Activated CD8-positive, alpha-beta memory T cell treated with anti-CD3 and anti-CD28 coated beads for 4 hours (primary cell): Measurements from ENCODE around the gene PTPN14.

Experiments used
- DNase-seq, 2 donors: peaks; one replicate each; pipeline ENCODE4 v3.0.0-alpha.2; 2020; ENCODE audit warnings: low read depth in 2 of 2

PTPN14 gene

GRCh38 chr1:214476229-214476985 is 75.0 kb downstream of the PTPN14 start:
- no peak for DNase-seq

- DNase-seq, result no peak
Observed at GRCh38 chr1:214475746-214476145, 75.7 kb downstream of the PTPN14 start.

GRCh38 chr1:214475331-214475730 is 76.1 kb downstream of the PTPN14 start:
- no peak for DNase-seq

DNA sequence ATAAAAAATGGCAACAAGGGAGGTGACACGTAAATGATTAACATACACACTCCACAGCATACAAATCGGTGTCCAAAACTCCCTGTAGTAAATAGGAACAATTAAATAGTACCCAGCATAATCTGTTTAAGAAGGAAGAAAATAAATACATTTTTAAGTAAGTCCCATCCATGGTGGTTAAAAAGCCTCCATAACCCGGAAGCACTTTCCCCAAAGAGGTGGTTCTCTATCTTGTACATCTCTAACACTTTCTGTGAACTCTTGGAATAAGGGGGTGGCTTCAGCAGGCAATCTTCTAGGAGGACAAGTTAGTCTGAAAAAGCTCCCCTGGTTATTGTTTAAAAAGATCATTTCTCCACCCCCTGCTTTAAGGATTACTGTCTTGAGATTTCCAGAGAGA is 76.9 kb downstream of the PTPN14 start:
- no peak for DNase-seq

GRCh38 chr1:214473862-214474261 is 77.5 kb downstream of the PTPN14 start:
- no peak for DNase-seq

GRCh38 chr1:214473387-214473786 is 78.0 kb downstream of the PTPN14 start:
- DNase-seq, result no peak

DNA sequence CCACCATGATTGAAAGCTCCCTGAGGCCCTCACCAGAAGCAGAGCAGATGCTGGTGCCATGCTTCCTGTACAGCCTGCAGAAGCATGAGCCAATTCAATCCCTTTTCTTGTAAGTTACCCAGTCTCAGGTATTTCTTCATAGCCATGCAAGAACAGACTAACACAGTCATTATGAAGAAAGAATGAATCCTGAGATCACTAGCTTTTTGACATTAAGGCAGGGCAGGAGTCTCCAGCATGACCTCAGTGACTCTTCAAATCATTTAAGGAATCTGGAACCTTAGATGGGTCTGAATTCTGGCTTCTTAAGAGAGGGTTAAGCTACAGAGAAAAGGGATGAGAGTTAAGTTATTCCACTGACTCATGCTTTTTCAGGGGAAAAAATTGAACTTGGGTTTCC is 79.0 kb downstream of the PTPN14 start:
- no peak for DNase-seq

- DNase-seq, result no peak
Observed at GRCh38 chr1:214471458-214471857, 79.9 kb downstream of the PTPN14 start.

GRCh38 chr1:214470132-214470531 is 81.3 kb downstream of the PTPN14 start:
- DNase-seq, result no peak

DNA sequence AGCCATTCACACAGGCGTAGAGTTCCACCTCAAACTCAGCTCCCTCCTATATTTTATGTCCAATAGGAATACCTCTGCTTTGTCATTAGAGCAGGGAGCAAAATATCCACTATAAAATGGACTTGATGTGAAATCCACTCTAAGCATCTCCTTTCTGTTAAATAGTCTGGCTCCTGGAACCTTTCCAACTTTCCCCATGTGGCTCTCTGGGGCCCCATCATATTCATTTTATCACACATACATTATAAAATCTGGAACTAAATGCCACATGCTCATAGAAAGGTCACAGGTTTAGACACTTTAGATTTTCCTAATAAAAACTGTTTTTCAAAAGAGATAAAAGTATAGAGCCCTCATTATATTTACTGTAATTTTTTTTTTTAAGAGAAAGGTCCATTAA is 82.1 kb downstream of the PTPN14 start:
- no peak for DNase-seq

GRCh38 chr1:214467078-214467585 is 84.3 kb downstream of the PTPN14 start:
- no peak for DNase-seq

DNA sequence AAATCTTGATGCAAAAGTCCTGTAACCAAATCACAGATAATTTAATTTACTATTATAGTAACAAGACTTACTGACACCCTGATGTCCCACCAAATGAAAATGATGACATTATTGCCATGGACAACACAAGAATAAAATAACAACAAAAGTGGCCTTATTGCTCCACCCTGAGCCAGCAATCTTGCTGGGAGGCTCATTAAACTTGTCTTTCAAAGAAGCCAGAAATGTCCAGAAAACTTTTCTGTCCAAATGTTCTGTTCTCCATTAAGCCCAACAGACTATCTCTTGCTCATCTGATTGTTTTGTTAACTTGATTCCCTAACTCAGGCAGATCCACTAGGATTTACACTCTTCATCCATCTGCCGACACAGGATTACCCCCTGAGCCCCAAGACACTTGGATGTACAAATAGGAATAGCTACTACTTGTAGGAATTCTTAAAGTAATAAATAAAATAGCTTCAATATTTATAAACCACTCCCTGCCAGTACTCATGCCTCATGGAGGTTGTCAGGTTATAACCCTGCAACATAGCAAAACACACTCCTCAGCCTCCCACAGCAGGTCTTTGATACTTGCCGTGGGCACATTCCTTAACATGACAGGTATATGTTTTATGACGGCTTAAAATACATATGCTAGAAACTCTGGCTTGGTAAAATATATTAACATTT is 84.9 kb downstream of the PTPN14 start:
- DNase-seq, result no peak

GRCh38 chr1:214464445-214465287 is 86.7 kb downstream of the PTPN14 start:
- no peak for DNase-seq

DNA sequence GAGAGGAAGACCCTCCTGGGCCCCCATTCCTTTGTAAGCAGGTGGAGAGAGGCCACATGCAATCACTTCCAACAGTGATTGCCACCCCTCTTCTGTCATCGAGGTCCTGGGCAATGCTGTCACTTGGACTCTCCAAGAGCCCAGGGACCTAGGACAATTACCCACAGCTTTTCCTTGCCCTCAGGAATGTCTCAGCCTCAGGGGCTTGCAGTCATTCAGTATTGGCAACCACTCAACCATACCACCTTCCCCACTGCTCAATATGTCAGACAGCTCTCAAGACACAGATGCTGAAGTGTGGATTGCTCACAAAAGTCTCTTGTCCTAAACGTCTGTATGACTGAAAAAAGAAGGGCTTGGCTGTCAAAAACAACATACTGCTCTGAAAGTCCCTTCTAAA is 87.8 kb downstream of the PTPN14 start:
- no peak for DNase-seq

GRCh38 chr1:214462882-214463281 is 88.5 kb downstream of the PTPN14 start:
- DNase-seq, result no peak

DNA sequence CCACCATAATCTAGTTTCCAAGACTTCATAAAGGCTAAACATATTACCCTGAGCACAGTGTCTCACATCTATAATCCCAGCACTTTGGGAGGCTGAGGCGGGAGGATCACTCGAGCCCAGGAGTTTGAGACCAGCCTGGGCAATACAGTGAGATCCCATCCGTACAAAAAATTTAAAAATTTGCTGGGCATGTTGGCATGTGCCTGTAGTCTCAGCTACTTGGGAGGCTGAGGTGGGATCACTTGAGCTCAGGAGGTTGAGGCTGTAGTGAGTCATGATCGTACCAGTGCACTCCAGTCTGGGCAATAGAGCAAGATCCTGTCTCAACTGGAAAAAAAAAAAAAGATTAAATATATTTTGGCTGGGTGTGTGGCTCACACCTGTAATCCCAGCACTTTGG is 90.1 kb downstream of the PTPN14 start:
- no peak for DNase-seq

DNA sequence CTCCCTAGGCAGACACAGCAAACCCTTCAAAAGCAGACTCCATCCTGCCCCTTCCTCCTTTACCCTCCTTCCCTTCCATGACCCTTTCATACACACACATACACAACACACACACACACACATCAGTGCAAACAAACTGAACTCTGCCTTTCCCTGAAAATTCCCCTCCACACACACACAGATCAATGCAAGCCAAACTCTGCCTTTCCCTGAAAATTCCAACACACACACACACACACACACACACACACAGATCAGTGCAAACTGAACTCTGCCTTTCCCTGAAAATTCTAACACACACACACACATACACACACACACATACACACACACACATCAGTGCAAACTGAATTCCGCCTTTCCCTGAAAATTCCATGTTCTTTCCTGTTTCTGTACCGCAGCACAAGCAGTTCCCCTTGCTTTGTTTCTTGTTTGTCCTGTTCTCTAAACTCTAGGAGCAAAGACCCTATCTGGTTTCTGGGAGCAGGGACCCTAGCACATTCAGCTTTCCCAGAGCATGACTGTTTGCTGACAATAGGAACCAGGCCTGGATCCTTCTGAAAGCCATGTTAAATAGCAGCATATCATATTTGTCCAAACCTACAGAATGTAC is 91.0 kb downstream of the PTPN14 start:
- no peak for DNase-seq

DNA sequence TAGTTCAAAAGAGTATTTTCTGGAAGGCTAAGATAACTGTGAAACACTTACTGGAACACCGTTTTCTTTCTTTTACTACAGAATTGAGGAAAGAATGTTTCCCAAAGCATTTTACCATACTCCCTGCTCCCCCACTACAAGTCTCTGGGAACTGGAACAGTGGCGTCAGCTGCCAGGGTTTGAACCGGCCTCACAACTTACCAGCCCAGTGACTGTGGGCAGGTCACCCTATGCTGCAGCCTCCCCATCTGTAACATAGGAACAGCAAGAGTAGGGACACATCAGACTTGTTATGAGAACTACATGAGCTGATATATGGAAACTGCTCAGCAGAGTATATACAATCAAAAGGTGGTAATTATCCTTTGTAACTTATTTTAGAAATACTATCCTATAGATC is 91.5 kb downstream of the PTPN14 start:
- DNase-seq, result no peak

GRCh38 chr1:214458541-214458940 is 92.9 kb downstream of the PTPN14 start:
- no peak for DNase-seq

DNA sequence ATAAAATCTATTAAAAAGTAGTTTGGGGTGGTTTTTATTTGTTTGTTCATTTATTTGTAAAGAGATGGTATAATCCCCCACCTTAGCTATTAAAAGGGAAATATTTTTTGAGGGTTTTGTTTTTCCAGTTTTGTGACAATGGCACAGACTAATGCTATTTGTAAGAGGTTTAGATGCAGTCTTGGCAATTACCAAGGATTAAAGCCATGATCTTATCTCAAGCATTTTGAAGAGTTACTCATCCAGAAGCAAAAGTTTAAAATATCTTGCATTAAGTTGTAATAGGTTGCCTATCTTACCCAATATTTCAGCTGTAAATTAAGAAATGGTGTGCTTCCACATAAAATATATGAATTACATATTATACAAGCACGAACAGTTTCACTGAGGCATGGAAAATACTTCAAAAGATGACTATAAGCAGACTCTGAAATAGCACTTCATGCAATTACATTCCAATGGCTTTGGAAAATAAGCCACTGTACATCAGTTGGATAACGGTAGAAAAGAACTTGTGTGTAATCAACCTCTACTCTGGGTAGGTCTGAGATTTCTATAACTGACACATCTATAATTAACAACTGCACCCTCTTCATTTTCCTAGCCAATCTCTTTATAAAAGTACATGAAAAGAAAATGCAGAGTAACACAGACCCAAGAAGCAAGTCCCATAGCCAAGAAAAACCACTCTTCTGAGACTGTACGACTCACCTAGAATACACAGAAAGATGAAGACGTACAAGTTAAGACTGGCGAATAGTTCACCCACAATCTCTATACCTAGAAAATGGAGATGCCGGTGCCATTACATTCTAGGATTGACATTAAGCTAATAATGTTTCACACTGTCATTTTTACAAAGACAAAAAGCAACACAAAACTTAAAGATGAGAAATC is 95.2 kb downstream of the PTPN14 start:
- DNase-seq, result no peak

DNA sequence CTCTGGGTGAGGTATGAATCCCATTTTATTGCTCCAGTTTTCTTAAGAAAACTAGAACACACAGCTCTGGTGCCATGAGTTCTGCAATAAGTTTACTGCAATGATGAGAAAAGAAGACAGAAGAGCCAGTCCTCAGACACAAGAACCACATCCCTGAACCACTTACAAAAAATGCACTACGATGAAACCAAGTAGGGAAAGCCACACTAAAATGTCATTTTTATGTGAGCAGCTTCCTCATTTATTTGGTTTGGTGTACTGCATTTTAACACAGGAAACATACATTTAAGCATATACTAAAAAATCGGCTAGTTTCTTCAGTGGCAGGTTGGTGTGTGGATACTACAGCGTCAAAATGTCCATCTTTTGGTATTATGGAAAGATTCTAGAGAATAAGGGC is 95.9 kb downstream of the PTPN14 start:
- no peak for DNase-seq
